MM.1S (cell line): Measurements from ENCODE around the gene TP73.
A peak's percentile ranks its signal among the peaks of the same experiment; 100 is the strongest.

Experiments used
- DNase-seq: peaks from one replicate; pipeline ENCODE4 v3.0.0-alpha.2; 2015
- H2AFZ ChIP-seq: fragments of 300-600 bp; sonication (generic); 2 replicates; pipeline ENCODE4 v1.6.0; 2016; ENCODE audit warnings: antibody characterized with exemption, low read length
- H3F3A ChIP-seq: fragments of 300-600 bp; sonication (generic); 2 replicates; pipeline ENCODE4 v1.6.1; 2016; ENCODE audit warnings: mild to moderate bottlenecking, antibody characterized with exemption, low read length, moderate library complexity, mixed read lengths; ENCODE audit not compliant: insufficient read depth
- H3K27ac ChIP-seq: fragments of 300-600 bp; sonication (generic); 2 replicates; pipeline ENCODE4 v1.5.1; 2016; ENCODE audit warnings: mild to moderate bottlenecking, low read length
- H3K27me3 ChIP-seq: fragments of 300-600 bp; sonication (generic); replicated peaks from 2 replicates; pipeline ENCODE4 v1.6.0; 2016; ENCODE audit warnings: low read length; ENCODE audit not compliant: insufficient read depth
- H3K36me3 ChIP-seq: fragments of 300-600 bp; sonication (generic); replicated peaks from 2 replicates; pipeline ENCODE4 v1.6.1; 2016; ENCODE audit warnings: mild to moderate bottlenecking, low read length, mixed read lengths; ENCODE audit not compliant: insufficient read depth
- H3K4me1 ChIP-seq: fragments of 300-600 bp; sonication (generic); 2 replicates; pipeline ENCODE4 v1.6.1; 2016; ENCODE audit warnings: low read length, mixed read lengths
- H3K4me2 ChIP-seq: fragments of 300-600 bp; sonication (generic); 2 replicates; pipeline ENCODE4 v1.6.0; 2016; ENCODE audit warnings: low read depth, low read length
- H3K4me3 ChIP-seq: fragments of 300-600 bp; sonication (generic); 2 replicates; pipeline ENCODE4 v1.5.1; 2016; ENCODE audit warnings: low read length, mixed read lengths
- H3K79me2 ChIP-seq: fragments of 300-600 bp; sonication (generic); 2 replicates; pipeline ENCODE4 v1.6.1; 2016; ENCODE audit warnings: mixed run types, low read length, mixed read lengths
- H3K9ac ChIP-seq: fragments of 300-600 bp; sonication (generic); 2 replicates; pipeline ENCODE4 v1.6.1; 2016; ENCODE audit warnings: low read length, mixed read lengths
- H3K9me2 ChIP-seq: fragments of 300-600 bp; sonication (generic); replicated peaks from 2 replicates; pipeline ENCODE4 v1.6.1; 2016; ENCODE audit warnings: mild to moderate bottlenecking, low read length, mixed read lengths; ENCODE audit not compliant: insufficient read depth
- H3K9me3 ChIP-seq: fragments of 300-600 bp; sonication (generic); replicated peaks from 2 replicates; pipeline ENCODE4 v1.6.1; 2016; ENCODE audit warnings: mild to moderate bottlenecking, low read length, mixed read lengths; ENCODE audit not compliant: insufficient read depth
- H4K20me1 ChIP-seq: fragments of 300-600 bp; sonication (generic); 2 replicates; pipeline ENCODE4 v1.6.1; 2016; ENCODE audit warnings: mild to moderate bottlenecking, low read length, moderate library complexity, mixed read lengths; ENCODE audit not compliant: insufficient read depth
- EZH2 ChIP-seq: fragments of 300-600 bp; sonication (generic); optimal IDR thresholded peaks from 2 replicates; pipeline ENCODE3; 2017; ENCODE audit warnings: low read depth, mild to moderate bottlenecking, antibody characterized with exemption, low read length, mixed read lengths
- EZH2phosphoT487 ChIP-seq: fragments of 300-600 bp; sonication (generic); IDR thresholded peaks from 2 replicates; pipeline ENCODE4 v1.6.1; 2018; ENCODE audit warnings: antibody characterized with exemption, low read length
- TF ChIP-seq, protein P1 (sequence below): fragments of 300-600 bp; sonication (generic); IDR thresholded peaks from 2 replicates; pipeline ENCODE4 v1.5.1; 2016; ENCODE audit warnings: antibody characterized with exemption, low read length, mixed read lengths

TP73 gene

DNA sequence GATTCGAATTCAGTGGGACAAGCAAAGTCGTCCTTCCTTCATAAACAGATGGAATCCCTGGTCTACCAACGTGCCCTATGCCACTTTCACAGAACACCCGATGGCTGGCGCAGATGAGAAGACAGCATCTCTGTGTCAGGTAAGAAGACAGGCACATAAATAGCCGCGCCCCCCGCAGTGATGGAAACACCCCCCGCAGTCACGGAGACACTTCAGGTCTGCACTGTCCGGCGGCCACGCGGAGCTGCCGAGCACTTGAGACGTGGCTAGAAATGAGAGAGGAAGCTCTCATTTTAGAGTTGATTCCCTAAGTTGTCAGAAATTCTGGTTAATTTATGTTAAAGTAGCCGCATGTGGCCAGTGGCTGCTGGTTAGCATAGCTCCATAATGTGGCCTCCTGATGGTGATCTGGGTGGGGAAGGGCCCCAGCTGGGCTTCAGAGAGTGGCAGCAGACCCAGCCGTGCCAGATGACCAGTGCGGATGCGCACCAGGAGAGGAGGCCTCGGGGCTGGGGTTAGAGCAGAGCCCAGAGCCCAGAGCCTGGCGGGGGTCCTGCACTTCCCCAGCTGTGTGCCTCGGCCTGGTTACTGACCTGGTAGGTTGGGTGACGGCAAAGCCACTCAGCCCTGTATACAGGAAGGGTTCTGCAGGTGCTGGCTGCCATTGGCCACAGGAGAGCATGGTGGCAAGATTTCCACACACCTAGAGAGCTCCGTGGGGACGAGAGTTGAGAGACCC is 24.6 kb upstream of the TP73 start:
- peaks cover 17% of the 10 kb centered on the region for H3F3A ChIP-seq
- H3K9ac ChIP-seq: no peak overlapping the region
- no peaks in the 10 kb centered on the region for H4K20me1 ChIP-seq
- DNase-seq: no peak
- H3K27ac ChIP-seq: no peak overlapping the region
- H3K4me3 ChIP-seq: no peak overlapping the region
- H3K4me1 ChIP-seq: peaks cover 34% of the 10 kb centered on the region
- peaks cover 6% of the 10 kb centered on the region for H3K79me2 ChIP-seq
- H3K9me2 ChIP-seq: no peaks in the 10 kb centered on the region
- H2AFZ ChIP-seq: no peak overlapping the region
- no peaks in the 10 kb centered on the region for H3K36me3 ChIP-seq
- H3K4me2 ChIP-seq: no peak overlapping the region
- no peaks in the 10 kb centered on the region for H3K9me3 ChIP-seq
- TF ChIP-seq EZH2 (no peak), EZH2phosphoT487 (no peak)
- TF ChIP-seq, protein P1, sequence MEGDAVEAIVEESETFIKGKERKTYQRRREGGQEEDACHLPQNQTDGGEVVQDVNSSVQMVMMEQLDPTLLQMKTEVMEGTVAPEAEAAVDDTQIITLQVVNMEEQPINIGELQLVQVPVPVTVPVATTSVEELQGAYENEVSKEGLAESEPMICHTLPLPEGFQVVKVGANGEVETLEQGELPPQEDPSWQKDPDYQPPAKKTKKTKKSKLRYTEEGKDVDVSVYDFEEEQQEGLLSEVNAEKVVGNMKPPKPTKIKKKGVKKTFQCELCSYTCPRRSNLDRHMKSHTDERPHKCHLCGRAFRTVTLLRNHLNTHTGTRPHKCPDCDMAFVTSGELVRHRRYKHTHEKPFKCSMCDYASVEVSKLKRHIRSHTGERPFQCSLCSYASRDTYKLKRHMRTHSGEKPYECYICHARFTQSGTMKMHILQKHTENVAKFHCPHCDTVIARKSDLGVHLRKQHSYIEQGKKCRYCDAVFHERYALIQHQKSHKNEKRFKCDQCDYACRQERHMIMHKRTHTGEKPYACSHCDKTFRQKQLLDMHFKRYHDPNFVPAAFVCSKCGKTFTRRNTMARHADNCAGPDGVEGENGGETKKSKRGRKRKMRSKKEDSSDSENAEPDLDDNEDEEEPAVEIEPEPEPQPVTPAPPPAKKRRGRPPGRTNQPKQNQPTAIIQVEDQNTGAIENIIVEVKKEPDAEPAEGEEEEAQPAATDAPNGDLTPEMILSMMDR: no peak
- H3K27me3 ChIP-seq: no peaks in the 10 kb centered on the region

DNA sequence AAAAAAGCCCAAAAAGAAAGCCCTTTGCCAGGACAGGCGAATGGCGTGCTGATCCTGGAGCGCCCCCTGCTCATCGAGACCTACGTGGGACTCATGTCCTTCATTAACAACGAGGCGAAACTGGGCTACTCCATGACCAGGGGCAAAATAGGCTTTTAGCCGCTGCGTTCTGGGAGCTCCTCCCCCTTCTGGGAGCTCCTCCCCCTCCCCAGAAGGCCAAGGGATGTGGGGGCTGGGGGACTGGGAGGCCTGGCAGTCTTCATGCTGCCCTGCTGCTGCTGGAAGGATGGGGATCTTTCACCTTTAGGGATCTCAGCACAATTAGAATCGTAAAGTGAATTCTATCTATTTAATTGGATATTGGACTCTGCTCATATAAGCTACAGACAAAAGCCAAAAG is 23.9 kb upstream of the TP73 start:
- Histone ChIP-seq H3K4me1 (peaks cover 34% of the 10 kb centered on the region), H2AFZ (no peak overlapping the region), H3K9me3 (no peaks in the 10 kb centered on the region), H3K4me2 (no peak overlapping the region), H3K4me3 (no peak overlapping the region), H3K27ac (no peak overlapping the region), H4K20me1 (no peaks in the 10 kb centered on the region), H3F3A (peaks cover 17% of the 10 kb centered on the region), H3K36me3 (0 out of 2 replicates have a peak, but pooled peaks cover 3% of the 10 kb centered on the region), H3K27me3 (no peaks in the 10 kb centered on the region), H3K9me2 (no peaks in the 10 kb centered on the region), H3K9ac (no peak overlapping the region), H3K79me2 (peaks cover 6% of the 10 kb centered on the region)
- no peak for DNase-seq
- TF ChIP-seq, protein P1: no peak
- TF ChIP-seq EZH2phosphoT487: no peak
- no peak for TF ChIP-seq EZH2

DNA sequence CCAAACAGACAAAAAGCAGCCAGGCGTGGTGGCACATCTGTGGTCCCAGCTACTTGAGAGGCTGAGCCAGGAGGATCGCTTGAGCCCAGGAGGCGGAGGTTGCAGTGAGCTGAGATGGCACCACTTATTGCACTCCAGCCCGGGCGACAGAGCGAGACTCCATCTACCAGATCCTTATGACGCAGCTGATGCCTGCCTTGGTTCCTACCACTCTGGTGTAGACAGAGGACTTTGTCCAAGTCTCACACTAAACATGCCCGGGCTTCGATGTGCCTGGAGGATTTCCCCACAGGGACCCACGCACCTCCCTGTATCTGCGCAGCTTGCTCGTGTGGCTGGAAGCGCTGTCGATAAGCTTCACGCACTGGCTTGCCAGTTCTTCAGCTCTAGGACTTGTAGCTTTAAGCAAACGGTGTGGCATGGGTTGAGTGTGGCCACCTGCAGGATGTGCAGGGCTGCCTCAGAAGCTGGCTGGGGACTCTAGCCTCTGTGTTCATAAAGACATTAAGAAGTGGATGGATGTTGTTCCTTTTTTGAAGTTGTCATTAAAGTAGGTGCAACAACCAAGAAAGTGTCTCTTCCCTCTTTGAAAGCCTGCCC is 22.7 kb upstream of the TP73 start:
- TF ChIP-seq EZH2phosphoT487 (no peak), EZH2 (no peak)
- TF ChIP-seq, protein P1: no peak
- Histone ChIP-seq H3K4me1 (peaks cover 34% of the 10 kb centered on the region), H3K9ac (no peak overlapping the region), H3K36me3 (0 out of 2 replicates have a peak, but pooled peaks cover 3% of the 10 kb centered on the region), H3K9me2 (no peaks in the 10 kb centered on the region), H3K79me2 (peaks cover 6% of the 10 kb centered on the region), H3K4me2 (peak overlapping the region; percentile 42), H3F3A (peaks cover 17% of the 10 kb centered on the region), H3K27ac (peak overlapping the region; percentile 62), H4K20me1 (no peaks in the 10 kb centered on the region), H3K27me3 (no peaks in the 10 kb centered on the region), H2AFZ (no peak overlapping the region), H3K4me3 (peak overlapping the region; percentile 11; the same call in 1 of the 2 replicates), H3K9me3 (no peaks in the 10 kb centered on the region)
- DNase-seq: peak; percentile 67
